LHCN-M2 (cell line): ENCODE results near the gene KCNT1. TPM values are rescaled to one million over a fixed set of nuclear protein-coding genes. Genes with fewer than 3 reads are reported as not detected.

Experiments used
- DNase-seq: peaks from one replicate; pipeline ENCODE4 v3.0.0-alpha.2; 2012; ENCODE audit warnings: low read depth
- total RNA-seq: library from RNA; depleted of rRNA; stranded (reverse); fragments of >200 nt; gene quantifications from 2 replicates; pipeline ENCODE4 v1.2.3, GENCODE V29; 2014

The KCNT1 gene
- total RNA-seq, 1 experiment from 2014 or later = not detected

DNA sequence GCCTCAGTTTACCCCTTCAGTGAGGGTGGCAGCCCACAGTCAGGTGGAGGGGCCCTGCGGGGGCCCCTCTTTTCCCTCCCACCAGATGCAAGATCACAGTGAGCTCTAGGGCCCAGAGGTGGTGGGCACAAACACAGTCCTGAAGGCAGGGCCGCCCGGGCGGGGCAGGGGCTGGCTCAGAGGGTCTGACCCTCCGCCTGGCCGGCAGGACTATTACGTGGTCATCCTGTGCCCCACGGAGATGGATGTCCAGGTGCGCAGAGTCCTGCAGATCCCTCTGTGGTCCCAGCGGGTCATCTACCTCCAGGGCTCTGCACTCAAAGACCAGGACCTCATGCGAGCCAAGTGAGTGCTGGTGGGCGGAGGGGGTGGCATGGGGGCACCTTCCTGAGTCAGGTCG is 63.4 kb downstream of the KCNT1 start:
- DNase-seq = no peak

DNA sequence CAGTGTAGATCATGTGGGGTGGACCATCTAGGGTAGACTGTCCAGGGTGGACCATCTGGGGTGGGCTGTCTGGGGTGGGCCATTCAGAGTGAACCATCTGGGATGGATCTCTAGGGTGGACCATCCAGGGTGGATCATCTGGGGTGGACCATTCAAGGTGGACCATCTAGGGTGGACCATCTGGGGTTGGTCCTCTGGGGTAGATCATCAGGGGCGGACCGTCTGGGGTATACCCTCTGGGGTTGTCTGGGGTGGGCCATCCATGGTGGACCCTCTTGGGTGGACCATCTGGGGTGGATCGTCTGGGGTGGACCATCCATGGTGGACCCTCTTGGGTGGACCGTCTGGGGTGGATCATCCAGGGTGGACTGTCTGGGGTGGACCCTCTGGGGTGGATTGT is 64.3 kb downstream of the KCNT1 start:
- peak; percentile 2 for DNase-seq

DNA sequence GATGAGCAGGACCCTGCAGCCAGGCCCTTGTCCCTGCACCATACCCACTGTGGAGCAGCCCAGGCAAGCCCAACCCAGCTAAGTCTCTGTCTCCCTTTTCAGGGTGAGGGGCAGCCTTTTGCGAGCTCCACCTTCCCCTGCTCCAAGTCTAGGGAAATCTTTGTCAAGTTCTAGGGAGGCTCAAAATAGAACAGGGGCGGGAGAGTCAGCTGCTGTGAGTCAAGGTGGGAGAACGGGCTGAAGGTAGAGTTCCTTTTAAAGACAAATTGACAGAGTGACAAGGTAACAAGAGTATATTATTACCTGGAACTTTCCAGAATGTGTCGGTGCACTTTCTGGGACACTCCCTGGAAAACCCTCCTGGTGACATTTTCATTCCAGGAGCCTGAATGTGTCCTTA is 64.7 kb downstream of the KCNT1 start:
- DNase-seq = no peak

DNA sequence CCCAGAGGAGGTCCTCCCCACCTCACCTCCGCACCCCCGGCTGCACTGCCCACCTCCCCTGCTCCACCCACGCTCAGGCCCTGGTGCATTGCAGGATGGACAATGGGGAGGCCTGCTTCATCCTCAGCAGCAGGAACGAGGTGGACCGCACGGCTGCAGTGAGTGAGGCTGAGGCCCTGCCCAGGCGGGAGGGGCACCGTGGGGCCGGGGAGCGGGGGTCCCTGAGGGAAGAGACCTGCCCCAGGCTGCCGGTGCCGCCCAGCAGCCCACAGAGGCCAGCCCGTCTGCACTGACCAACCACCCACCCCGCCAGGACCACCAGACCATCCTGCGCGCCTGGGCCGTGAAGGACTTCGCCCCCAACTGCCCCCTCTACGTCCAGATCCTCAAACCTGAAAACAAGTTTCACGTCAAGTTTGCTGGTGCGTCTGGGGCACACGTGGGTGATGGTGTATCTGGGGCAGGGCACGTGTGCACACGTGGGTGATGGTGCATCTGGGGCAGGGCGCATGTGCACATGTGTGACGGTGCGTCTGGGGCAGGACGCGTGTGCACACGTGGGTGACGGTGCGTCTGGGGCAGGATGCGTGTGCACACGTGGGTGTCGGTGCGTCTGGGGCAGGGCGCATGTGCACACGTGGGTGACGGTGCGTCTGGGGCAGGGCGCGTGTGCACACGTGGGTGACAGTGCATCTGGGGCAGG is 66.7 kb downstream of the KCNT1 start:
- DNase-seq = no peak

DNA sequence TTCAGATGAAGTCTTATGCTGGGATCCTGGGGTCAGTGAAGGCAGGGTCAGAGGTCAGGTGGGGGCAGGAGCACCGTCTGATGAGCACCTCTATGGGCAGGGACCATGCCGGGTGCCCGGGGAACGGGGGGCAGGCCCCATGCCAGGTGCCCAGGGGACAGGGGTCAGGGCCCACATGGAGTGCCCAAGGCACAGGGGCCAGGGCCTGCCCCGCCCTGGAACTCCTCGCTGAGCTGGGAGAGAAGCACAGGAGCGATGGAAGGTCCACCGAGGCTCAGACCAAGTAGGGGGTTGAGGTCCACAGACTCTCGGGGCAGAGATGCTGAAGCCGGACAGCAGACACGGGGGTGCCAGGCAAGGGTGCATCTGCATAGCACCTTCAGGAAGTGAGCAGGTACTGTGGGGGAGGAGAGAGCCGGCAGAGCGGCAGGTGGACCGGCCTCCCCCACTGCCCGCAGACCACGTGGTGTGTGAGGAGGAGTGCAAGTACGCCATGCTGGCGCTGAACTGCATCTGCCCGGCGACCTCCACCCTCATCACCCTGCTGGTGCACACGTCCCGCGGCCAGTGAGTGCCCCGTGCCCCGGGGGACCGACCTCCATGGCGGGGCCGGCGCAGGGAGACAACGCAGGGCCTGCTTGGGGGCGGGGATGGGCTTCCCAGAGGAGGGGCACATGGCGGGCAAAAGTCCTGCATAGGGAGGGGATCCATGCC is 67.7 kb downstream of the KCNT1 start:
- no peak for DNase-seq

DNA sequence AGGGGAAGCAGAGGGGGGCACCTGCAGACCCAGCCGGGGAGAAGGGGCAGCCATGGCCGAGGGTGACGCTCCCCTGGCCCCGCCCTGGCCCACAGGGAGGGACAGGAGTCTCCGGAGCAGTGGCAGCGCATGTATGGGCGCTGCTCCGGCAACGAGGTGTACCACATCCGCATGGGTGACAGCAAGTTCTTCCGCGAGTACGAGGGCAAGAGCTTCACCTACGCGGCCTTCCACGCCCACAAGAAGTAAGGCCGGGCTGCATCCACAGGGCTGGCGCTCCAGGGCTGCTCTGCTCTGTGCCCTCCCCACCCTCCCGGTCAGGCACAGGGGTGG is 68.2 kb downstream of the KCNT1 start:
- no peak for DNase-seq

DNA sequence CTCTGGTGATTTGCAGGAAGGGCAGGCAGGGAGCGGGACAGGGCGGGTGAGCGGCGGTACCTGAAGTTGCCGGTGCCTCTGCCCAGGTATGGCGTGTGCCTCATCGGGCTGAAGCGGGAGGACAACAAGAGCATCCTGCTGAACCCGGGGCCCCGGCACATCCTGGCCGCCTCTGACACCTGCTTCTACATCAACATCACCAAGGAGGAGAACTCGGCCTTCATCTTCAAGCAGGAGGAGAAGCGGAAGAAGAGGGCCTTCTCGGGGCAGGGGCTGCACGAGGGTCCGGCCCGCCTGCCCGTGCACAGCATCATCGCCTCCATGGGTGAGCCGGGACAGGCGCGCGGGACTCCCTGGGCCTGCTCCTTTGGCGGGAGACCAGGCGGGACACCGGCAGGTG is 68.8 kb downstream of the KCNT1 start:
- no peak for DNase-seq

DNA sequence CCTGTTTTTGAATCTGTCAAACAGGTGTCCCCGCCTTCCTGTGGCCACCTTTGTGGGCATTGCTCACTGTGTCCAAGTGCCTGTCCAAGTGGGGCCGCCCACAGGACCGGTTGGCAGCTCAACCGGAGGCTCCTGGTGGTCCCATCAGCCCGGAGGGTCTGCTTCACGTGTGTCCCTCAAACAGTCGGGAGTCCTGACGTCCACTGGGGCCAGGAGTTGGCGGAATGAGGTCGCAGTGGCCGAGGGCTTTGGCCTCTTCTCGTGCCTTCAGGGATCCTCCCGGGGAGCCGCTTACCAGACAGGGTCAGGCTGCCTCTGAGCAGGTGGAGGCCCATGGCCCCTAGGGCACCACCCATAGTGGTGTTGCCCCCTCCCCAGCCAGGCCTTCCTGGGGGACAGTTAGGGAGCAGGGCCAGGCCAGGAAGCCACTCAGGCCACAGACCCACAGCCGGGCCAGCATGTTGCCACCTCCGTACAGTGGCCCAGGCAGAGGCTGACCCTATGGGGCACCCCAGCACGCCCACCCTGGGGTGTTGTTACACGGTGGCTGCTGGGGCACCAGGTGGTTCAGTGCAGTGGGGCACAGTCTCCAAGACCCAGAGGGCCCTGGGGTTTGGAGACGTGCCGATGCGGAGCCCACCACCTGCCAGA is 69.5 kb downstream of the KCNT1 start:
- DNase-seq = no peak

DNA sequence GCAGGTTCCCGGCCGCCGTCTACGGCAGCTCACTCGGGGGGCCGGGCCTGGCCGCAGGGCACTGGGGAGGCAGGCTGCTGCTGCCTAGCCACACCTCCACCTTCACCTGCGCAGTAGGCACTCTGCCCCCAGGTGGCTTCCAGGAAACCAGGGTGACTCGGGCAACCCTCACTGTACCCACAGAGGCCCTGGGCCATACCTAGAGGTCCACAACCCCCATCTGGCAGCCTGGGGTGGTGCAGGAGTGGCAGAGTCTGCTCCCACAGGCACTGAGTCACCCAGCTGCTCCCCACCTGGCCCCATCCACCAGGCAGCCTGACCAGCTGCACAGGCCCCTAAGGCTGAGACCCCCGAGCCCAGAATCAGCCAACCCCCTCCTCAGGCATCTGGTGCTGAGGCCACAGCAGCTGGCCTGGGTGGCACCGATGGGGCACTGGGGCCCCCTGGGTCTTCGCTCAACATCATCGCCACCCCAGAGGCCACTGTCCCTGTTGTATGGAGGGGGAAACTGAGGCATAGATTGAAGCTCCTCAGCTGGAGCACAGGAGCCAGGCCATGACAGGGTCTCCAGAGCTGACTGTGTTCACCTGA is 70.2 kb downstream of the KCNT1 start:
- no peak for DNase-seq

DNA sequence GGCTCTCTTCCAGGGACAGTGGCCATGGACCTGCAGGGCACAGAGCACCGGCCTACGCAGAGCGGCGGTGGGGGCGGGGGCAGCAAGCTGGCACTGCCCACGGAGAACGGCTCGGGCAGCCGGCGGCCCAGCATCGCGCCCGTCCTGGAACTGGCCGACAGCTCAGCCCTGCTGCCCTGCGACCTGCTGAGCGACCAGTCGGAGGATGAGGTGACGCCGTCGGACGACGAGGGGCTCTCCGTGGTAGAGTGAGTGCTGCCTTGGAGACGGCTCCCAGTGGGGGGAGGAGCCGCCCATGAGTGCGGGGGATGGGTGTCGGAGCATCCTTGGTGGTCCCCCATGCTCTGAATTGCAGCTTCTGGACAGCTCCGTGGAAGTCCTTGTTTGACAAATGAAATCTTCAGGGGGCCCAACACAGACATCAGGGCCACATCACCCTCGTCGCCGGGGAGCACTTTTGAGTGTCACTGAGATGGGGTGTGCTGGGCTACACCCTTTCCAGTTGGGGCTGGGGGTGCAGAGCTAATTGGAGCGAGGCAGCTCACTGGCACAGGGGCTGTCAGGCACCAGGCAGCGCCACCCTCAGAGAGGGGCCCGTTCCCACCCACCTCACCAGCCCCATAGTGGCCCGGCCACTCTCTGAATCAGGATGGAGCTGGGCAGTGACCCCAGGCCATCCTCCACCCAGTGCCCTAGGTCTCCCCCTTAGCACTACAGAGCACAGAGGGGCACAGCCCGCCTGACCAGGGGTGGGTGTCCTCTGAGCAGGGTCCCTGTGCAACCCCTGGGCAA is 70.9 kb downstream of the KCNT1 start:
- no peak for DNase-seq

DNA sequence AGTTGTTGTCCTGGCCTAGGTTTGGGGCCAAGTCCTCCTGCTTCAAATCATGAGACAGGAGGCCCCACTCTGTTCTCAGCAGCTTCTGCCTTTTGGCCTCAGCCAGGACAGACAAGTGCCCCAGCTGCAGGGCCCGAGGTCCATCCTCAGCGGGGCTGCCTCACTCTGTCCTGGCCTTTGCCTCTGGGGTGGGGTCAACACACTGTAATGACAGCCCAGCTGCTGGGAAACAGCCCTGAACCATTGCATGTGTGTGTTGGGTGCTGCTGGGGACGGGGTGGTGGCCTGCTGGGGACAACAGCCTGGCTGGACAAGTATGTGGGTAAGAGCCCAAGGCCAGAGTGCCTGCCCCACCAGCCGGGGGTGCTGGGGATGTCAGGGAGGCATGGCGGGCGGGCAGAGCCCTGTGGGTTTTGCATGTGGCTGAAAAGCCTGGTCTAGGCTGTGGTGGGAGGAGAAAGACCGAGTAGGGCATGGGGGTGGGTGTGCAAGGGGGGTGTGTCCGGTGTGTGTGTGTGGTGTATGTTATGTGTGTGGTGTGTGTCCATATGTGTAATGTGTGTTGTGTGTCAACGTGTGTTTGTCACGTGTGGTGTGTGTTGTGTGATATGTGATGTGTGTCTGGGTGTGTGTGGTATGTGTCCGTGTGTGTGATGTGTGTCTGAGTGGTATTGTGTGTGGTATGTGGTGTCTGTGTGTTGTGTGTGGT is 71.7 kb downstream of the KCNT1 start:
- no peak for DNase-seq

DNA sequence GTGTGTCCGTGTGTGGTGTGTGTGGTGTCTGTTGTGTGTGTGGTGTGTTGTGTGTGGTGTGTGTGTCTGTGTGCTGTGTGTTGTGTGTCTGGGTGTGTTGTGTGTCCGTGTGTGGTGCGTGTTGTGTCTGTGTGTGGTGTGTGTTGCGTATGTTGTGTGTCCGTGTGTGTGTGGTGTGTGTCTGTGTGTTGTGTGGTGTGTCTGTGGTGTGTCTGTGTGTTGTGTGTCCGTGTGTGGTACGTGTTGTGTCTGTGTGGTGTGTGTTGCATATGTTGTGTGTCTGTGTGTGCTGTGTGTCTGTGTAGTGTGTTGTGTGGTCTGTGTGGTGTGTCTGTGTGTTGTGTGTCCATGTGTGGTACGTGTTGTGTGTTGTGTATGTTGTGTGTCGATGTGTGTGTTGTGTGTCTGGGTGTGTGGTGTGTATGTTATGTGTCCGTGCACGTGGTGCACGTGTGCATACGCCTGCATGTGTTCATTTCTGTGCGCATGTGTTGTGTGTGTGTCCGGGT is 72.3 kb downstream of the KCNT1 start:
- DNase-seq = peak; percentile 4

DNA sequence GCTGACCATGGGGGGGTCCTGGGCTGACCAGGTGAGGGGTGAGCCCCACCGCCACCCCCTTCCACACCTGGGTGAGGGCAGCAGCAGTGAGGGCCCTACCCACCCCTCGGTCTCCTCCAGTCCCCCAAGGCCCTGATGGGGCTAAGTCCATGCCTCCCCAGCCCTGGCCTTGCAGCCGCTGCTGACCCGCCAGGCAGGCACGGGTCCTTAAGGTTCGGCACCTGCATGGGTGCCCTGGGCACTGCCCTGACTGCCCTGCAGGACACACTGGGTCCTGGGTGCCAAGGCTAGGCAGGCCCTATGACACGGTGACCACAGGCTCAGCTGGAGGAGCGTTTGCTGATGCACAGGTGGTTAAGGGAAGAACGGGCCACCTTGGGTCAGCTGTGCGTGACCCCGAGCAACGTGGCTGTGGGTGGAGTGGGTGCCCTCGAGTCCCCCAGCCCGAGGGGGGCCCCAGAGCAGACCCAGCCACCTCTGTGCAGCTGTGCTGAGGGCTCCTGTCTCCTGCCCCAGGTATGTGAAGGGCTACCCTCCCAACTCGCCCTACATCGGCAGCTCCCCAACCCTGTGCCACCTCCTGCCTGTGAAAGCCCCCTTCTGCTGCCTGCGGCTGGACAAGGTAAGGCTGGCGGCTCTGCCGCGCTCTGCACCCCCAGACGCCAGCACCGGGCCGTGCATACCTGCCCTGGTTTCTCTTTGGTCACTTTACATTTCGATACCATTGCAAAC is 73.0 kb downstream of the KCNT1 start:
- no peak for DNase-seq

DNA sequence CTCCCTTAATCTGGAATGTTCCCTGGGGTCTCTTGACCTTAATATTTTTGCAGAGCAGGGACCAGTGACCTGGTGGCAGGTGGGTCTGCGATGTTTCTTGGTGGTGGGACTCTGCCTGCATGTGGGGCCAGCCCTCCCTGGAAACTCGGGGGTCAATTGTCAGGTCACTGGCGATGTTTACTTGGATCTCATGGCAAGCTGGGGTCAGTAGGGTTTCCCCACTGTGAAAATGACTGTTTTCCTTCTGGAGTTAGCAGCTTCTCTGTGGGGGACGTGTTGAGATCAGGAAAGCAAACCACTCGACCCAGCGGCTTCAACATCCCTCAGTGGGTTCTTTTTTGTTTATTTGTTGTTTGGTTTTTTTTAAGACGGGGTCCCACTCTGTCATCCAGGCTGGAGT is 73.9 kb downstream of the KCNT1 start:
- DNase-seq = no peak

DNA sequence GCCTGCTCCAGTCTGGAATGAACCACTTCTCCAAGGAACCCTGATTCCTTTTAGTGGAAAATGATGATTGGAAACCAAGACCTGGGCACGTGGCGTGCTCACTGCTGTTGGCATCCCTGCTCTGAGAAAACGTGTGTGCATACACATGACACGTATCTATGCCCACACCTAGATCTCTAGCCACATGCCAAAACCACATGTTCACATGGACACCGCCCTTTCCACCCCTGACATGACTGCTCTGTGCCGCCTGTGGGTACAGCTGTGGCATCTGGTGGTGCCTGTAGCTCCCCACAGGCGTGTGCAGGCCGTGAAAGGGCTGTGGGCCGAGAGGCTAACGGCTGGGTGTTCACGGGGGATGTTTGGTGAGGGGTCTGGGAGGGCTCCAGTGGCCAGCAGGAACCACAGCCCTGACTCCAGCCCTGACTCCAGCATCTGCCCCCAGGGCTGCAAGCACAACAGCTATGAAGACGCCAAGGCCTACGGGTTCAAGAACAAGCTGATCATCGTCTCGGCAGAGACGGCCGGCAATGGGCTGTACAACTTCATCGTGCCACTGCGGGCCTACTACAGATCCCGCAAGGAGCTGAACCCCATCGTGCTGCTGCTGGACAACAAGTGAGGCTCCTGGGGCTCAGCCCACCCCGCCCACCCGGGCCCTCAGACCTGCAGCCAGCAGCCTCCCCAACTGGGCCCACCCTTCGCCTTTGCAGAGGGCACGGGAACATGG is 75.1 kb downstream of the KCNT1 start:
- no peak for DNase-seq

DNA sequence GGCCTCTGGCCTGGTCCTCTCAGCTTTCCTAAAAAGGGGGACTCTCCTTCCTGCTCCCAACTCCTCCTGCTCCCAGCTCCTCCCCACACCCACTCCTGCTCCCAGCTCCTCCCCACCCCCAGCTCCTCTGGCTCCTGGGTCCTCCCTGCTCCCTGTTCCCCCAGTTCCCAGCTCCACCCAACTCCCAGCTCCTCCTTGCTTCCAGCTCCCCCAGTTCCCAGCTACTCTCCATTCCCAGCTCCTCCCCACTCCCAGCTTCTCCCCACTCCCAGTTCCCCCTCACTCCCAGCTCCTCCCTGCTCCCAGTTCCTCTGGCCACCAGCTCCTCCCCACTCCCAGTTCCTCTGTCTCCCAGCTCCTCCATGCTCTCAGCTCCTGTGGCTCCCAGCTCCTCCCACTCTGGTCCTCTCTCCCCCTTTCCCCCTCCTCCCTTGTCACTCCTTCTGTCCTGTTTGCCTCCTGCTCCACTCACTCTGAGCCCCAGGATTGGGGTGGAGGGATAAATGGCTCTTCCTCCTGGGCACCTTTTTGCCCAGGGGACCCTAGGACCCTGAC is 75.7 kb downstream of the KCNT1 start:
- DNase-seq = no peak

DNA sequence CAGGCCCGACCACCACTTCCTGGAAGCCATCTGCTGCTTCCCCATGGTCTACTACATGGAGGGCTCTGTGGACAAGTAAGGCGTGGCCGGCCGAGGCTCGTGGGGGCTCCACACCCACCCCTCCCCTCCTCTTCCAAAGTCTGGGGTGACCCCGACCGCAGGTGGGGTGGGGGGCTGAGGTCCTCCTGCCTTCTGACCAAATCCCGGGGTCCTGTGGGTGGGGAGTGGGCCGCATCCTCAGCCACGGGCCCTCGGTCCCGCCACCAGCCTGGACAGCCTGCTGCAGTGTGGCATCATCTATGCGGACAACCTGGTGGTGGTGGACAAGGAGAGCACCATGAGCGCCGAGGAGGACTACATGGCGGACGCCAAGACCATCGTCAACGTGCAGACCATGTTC is 76.4 kb downstream of the KCNT1 start:
- no peak for DNase-seq

DNA sequence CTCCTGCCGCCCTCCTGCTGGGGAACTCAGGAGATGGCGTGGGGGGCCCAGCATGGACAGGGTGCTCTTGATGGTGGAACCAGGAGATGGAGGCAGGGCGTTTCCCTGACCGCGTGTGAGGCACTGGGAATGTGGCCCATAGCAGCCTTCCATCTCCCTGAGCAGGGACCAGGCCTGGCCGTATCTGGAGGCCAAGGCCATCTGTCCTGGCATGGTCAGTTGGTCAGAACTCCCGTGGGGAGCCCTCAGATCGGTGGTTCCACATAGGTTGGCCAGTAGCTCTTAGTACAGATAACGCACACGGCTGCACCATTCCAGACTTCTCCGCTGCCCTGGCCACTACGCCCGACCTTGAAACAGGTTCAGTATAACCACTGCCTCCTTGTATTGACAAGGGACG is 77.6 kb downstream of the KCNT1 start:
- no peak for DNase-seq

DNA sequence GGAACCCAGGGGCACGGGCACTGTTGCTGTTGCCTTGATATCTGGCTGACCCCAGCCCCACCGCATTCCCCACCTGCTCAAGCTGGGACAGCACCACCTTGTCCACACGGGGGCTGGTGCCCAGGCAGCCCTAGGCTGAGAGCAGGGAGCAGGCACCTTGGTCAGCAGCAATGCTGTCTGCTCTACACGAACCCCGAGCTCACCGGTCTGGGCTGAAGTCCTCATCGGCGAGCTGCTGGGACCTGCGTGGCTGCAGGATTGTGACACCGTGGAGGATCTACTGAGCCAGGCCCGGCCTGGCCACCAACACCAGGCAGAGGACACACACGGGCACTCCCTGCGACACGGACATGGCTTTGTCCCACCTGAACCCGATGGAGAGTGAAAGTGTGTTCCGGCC is 78.1 kb downstream of the KCNT1 start:
- DNase-seq = no peak
